HFFc6 (cell line): ENCODE data around the gene UBA52. TPM values are rescaled to one million over a fixed set of nuclear protein-coding genes. Genes with fewer than 3 reads are reported as not detected.

Source experiments
- DNase-seq: peaks from one replicate; pipeline ENCODE4 v3.0.0-alpha.2; 2018
- H3K27ac Mint-ChIP-seq: 2 replicates; pipeline ENCODE4 v1.8.0; 2020; ENCODE audit warnings: mild to moderate bottlenecking, mixed read lengths
- H3K27me3 Mint-ChIP-seq: 2 replicates; pipeline ENCODE4 v1.8.0; 2021; ENCODE audit warnings: mild to moderate bottlenecking, moderate library complexity, mixed read lengths; ENCODE audit not compliant: insufficient read depth
- H3K36me3 Mint-ChIP-seq: 2 replicates; pipeline ENCODE4 v1.8.0; 2021; ENCODE audit warnings: low read depth, mixed read lengths
- H3K4me1 Mint-ChIP-seq: 2 replicates; pipeline ENCODE4 v1.8.0; 2020; ENCODE audit warnings: low read depth, mixed read lengths
- H3K4me3 Mint-ChIP-seq: 2 replicates; pipeline ENCODE4 v1.8.0; 2020; ENCODE audit warnings: mild to moderate bottlenecking, moderate library complexity, mixed read lengths
- H3K9me3 Mint-ChIP-seq: 2 replicates; pipeline ENCODE4 v1.8.0; 2020; ENCODE audit warnings: mild to moderate bottlenecking, mixed read lengths
- total RNA-seq, 6 experiments: library from RNA; stranded (reverse); fragmentation: NEBNext Ultra II Directional; extraction: Animal tissue kit (Norgen Biotek cat#: 25700); gene quantifications; 2 replicates in 1 of 6; 3 replicates in 5 of 6; pipeline ENCODE4 v1.2.3, GENCODE V29; 2021
- TF ChIP-seq, protein P1 (sequence below): fragments of 200-600 bp; sonication (generic); IDR thresholded peaks from 2 replicates; pipeline ENCODE4 v1.5.0; 2021; ENCODE audit warnings: antibody characterized with exemption, mild to moderate bottlenecking

The UBA52 gene
- total RNA-seq, 6 experiments from 2014 or later: 1,140 to 1,305 (median 1,270) TPM

- no peak for DNase-seq
- Mint-ChIP-seq H3K27me3 (peaks cover 45% of the 10 kb centered on the region), H3K36me3 (no peaks in the 10 kb centered on the region), H3K27ac (no peak overlapping the region), H3K4me1 (peaks cover 4% of the 10 kb centered on the region; the same call in 1 of the 2 replicates), H3K4me3 (no peak overlapping the region), H3K9me3 (no peaks in the 10 kb centered on the region)
- TF ChIP-seq, protein P1, sequence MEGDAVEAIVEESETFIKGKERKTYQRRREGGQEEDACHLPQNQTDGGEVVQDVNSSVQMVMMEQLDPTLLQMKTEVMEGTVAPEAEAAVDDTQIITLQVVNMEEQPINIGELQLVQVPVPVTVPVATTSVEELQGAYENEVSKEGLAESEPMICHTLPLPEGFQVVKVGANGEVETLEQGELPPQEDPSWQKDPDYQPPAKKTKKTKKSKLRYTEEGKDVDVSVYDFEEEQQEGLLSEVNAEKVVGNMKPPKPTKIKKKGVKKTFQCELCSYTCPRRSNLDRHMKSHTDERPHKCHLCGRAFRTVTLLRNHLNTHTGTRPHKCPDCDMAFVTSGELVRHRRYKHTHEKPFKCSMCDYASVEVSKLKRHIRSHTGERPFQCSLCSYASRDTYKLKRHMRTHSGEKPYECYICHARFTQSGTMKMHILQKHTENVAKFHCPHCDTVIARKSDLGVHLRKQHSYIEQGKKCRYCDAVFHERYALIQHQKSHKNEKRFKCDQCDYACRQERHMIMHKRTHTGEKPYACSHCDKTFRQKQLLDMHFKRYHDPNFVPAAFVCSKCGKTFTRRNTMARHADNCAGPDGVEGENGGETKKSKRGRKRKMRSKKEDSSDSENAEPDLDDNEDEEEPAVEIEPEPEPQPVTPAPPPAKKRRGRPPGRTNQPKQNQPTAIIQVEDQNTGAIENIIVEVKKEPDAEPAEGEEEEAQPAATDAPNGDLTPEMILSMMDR: no peak
Observed at GRCh38 chr19:18607226-18608101, 35.8 kb downstream of the UBA52 start.

DNA sequence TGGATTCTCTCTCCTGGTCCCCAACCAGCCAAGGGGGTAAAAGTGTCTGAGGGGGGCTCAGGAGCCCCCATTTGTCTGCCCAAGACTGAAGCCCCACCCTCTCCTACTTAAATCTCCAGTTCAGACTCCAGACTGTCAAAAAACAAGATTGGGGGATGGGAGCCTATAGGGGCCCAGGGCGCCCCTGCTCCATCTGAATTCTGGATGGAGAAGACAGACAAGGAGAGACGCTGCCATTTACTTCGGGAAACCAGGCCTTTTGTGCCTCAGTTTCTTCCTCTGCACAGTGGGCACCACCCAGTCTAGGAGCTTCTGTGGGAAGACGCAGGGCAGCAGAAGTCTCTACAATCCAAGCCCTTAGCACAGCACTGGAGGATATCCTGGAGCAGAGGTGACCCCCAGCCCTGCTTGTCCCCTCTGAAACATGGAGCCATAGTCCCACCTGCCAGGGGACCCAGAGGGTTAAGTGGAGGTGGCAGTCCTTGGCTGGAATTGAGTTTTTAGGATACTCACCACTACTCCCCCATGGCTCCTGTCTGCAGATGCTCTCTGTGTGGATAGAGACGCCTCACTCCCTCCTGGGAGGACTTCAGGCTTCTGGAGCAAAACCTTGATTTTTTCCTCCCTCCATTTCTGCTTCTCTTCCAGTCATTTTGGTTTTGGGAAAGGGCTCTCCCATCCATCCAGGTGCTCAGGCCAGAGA is 36.6 kb downstream of the UBA52 start:
- Mint-ChIP-seq H3K27me3 (peaks cover 45% of the 10 kb centered on the region), H3K27ac (no peak overlapping the region), H3K36me3 (no peaks in the 10 kb centered on the region), H3K4me1 (peaks cover 4% of the 10 kb centered on the region; the same call in 1 of the 2 replicates), H3K4me3 (no peak overlapping the region), H3K9me3 (no peaks in the 10 kb centered on the region)
- TF ChIP-seq, protein P1: no peak
- DNase-seq: no peak

DNA sequence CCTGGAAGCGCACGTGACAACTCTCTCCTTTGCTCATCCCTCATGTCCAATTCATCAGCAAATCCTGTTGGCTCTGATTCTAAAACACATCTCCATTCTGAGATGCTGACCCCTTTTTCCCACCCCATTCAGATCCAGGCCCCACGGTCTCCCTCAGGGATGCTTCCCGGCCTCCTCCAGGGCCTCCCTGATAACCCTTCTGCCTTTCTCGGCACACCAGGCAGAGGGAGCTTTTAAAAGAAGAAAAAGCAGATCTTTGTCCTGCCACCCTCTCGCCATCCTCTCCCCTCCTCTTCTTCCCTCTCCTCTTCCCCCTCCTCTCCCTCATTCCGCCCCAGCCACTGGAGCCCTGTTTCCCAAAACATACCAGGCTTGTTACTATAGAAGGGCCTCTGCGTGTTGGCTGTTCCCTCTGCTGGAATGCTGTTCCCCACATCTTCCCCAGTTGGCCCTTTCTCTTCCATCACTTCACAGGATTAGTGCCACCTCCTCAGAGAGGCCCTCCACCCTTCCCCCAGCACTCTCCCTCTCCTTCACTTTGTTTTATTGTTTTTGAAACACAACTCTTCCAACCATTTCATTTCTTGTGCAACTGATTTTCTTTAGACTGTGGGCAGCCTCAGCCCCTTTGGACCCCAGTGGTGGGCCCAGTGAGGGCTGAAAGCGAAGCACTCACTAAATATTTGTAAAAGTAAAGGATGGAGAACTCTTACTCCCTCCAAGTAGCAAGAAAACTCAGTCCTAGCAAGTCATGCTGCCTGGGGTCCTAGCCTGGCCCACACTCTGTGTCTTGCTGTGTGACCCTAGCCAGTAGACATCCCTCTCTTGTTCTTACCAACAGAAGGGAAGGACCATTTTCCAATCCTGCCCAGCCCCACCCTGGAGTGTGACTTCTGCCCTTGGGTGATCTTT is 37.4 kb downstream of the UBA52 start:
- Mint-ChIP-seq H3K4me1 (peaks cover 4% of the 10 kb centered on the region; the same call in 1 of the 2 replicates), H3K27me3 (peaks cover 51% of the 10 kb centered on the region), H3K4me3 (no peak overlapping the region), H3K36me3 (no peaks in the 10 kb centered on the region), H3K9me3 (no peaks in the 10 kb centered on the region), H3K27ac (no peak overlapping the region)
- no peak for DNase-seq
- TF ChIP-seq, protein P1: no peak

DNA sequence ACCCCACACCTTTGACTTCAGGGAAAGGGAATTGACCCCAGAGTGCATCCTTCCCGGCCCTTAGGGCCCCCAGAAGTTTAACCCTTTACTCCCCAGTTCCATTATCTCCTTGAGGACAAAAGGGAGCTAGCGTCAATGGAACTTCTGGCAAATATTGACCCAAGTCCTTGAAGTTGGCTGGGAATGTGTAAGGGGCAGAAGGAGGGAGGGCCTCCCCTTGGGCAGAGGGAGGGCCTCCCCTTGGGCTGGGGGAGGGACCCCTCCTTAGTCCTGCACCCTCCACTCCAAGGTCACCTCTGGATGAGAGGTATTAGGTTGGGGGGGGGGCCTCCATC is 38.0 kb downstream of the UBA52 start:
- H3K4me3 Mint-ChIP-seq: no peak overlapping the region
- no peaks in the 10 kb centered on the region for H3K36me3 Mint-ChIP-seq
- no peak for DNase-seq
- TF ChIP-seq, protein P1: no peak
- peaks cover 4% of the 10 kb centered on the region; the same call in 1 of the 2 replicates for H3K4me1 Mint-ChIP-seq
- peaks cover 56% of the 10 kb centered on the region for H3K27me3 Mint-ChIP-seq
- no peaks in the 10 kb centered on the region for H3K9me3 Mint-ChIP-seq
- no peak overlapping the region for H3K27ac Mint-ChIP-seq

- DNase-seq: no peak
- H3K4me3 Mint-ChIP-seq: no peak overlapping the region
- H3K9me3 Mint-ChIP-seq: no peaks in the 10 kb centered on the region
- TF ChIP-seq, protein P1: no peak
- H3K4me1 Mint-ChIP-seq: peaks cover 4% of the 10 kb centered on the region; the same call in 1 of the 2 replicates
- H3K27me3 Mint-ChIP-seq: peaks cover 57% of the 10 kb centered on the region
- no peak overlapping the region for H3K27ac Mint-ChIP-seq
- H3K36me3 Mint-ChIP-seq: no peaks in the 10 kb centered on the region
Observed at GRCh38 chr19:18610245-18610555, 38.5 kb downstream of the UBA52 start.
